ENCODE data around the gene CAPN12.

- TF ChIP-seq, protein P1, sequence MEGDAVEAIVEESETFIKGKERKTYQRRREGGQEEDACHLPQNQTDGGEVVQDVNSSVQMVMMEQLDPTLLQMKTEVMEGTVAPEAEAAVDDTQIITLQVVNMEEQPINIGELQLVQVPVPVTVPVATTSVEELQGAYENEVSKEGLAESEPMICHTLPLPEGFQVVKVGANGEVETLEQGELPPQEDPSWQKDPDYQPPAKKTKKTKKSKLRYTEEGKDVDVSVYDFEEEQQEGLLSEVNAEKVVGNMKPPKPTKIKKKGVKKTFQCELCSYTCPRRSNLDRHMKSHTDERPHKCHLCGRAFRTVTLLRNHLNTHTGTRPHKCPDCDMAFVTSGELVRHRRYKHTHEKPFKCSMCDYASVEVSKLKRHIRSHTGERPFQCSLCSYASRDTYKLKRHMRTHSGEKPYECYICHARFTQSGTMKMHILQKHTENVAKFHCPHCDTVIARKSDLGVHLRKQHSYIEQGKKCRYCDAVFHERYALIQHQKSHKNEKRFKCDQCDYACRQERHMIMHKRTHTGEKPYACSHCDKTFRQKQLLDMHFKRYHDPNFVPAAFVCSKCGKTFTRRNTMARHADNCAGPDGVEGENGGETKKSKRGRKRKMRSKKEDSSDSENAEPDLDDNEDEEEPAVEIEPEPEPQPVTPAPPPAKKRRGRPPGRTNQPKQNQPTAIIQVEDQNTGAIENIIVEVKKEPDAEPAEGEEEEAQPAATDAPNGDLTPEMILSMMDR (IDR thresholded peaks at IDR 0.05): no peak
- no peak for TF ChIP-seq EP300 (IDR thresholded peaks at IDR 0.05)
Observed at GRCh38 chr19:38722947-38723605, 21.2 kb downstream of the CAPN12 start.

All from esophagus muscularis mucosa (tissue), 3 donors.